GM23248 (cell line): ENCODE data around the gene SESN1.

Source experiments
- EZH2 ChIP-seq: fragments of 200-600 bp; sonication (generic); IDR thresholded peaks from 2 replicates; pipeline ENCODE4 v1.6.1; 2018; ENCODE audit warnings: antibody characterized with exemption, mild to moderate bottlenecking; ENCODE audit not compliant: insufficient read depth, poor library complexity, severe bottlenecking
- EZH2phosphoT487 ChIP-seq: fragments of 200-600 bp; sonication (generic); IDR thresholded peaks from 2 replicates; pipeline ENCODE4 v1.6.1; 2018; ENCODE audit warnings: antibody characterized with exemption, moderate library complexity, mild to moderate bottlenecking, low read depth; ENCODE audit not compliant: insufficient read depth

DNA sequence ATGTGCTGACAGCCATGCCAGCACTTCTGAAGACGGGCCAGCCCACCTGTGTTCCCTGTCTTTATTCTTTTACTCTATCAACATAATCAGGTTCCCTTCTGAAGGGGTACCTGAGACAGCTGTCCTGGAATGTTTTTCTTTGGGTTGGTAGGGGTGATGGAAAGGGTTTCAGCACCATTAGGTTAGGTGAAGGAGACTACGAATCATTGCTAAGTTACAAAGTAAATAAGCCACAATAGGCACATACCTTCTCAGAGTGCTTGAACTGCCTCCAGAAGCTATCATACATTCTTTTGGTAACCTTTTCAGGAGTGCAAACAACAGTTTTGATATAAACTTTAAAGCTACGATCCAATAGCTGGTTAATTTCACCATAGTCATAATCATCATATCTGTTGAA lies 106.3 kb downstream of the SESN1 start:
- TF ChIP-seq EZH2phosphoT487: no peak
- no peak for TF ChIP-seq EZH2
